CD4-positive, alpha-beta T cell treated with Interleukin-10 for 1 hour (primary cell): ENCODE results near the gene ITSN1.

Experiments used
- DNase-seq: peaks from one replicate; pipeline ENCODE4 v3.0.0-alpha.2; 2020

ITSN1 gene

GRCh38 chr21:33817138-33817537 is 174.8 kb downstream of the ITSN1 start:
- DNase-seq, result no peak

- DNase-seq, result no peak
These were observed 175.6 kb downstream of the ITSN1 start for GRCh38 chr21:33817663-33818451.

GRCh38 chr21:33820230-33820770 is 178.0 kb downstream of the ITSN1 start:
- DNase-seq, result no peak

GRCh38 chr21:33820798-33821197 is 178.5 kb downstream of the ITSN1 start:
- DNase-seq, result no peak

- DNase-seq, result no peak
These were observed 179.4 kb downstream of the ITSN1 start for GRCh38 chr21:33821503-33822322.

- no peak for DNase-seq
These were observed 182.0 kb downstream of the ITSN1 start for GRCh38 chr21:33824156-33824941.

GRCh38 chr21:33825419-33825818 is 183.1 kb downstream of the ITSN1 start:
- no peak for DNase-seq

DNA sequence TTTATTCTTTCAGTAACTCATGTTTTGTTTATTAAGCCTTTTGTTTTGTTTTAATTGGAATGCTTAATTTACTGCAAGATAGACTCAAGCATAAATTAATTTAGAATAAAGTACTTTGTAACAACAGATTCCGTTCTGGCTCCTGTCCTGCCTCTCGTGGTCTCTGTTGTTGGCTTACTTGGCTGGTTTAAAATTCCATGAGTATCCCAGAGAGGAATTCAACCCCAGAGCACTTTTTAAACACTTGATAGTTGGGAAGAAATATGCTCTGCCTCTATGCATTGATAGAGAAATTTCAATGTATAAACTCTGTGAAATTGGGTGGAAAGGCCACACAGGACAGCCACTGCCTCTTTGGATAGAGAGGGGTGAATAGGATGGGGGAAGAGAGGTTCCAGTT is 183.6 kb downstream of the ITSN1 start:
- no peak for DNase-seq

- DNase-seq, result no peak
These were observed 185.8 kb downstream of the ITSN1 start for GRCh38 chr21:33828083-33828482.

GRCh38 chr21:33828577-33828976 is 186.3 kb downstream of the ITSN1 start:
- DNase-seq, result no peak

DNA sequence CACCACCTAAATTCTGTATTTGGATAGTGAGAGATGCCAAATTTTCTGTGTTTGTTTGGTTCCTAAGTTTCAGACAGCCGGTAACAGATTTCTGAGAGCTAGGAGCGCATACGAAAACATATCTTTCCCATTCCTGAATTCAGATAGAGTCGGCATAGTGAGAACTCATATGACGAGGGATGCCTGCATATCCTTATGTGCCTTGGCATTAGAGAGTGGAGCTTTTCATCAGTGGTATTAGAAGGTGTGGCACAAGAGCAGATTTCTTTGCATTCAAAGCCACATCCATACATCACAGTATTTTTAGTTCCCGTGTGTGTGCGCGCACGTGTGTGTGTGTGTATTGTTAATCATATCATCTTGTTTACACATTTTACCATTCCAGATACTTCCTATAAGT is 187.5 kb downstream of the ITSN1 start:
- DNase-seq, result no peak

- no peak for DNase-seq
These were observed 189.8 kb downstream of the ITSN1 start for GRCh38 chr21:33831962-33832659.

GRCh38 chr21:33834801-33835500 is 192.7 kb downstream of the ITSN1 start:
- DNase-seq, result no peak

GRCh38 chr21:33835920-33836319 is 193.6 kb downstream of the ITSN1 start:
- no peak for DNase-seq

DNA sequence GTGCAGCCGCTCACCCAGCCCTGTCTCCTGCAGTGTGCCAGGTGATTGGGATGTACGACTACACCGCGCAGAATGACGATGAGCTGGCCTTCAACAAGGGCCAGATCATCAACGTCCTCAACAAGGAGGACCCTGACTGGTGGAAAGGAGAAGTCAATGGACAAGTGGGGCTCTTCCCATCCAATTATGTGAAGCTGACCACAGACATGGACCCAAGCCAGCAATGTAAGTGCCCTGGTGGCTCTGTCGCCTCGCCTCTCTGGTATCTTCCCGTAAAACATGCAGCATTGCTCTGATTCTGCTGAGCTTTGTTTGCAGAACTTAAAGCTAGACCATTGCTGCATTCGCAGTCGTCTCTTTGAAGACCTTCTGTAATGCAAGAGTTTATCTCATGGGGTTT is 194.1 kb downstream of the ITSN1 start:
- DNase-seq, result no peak

DNA sequence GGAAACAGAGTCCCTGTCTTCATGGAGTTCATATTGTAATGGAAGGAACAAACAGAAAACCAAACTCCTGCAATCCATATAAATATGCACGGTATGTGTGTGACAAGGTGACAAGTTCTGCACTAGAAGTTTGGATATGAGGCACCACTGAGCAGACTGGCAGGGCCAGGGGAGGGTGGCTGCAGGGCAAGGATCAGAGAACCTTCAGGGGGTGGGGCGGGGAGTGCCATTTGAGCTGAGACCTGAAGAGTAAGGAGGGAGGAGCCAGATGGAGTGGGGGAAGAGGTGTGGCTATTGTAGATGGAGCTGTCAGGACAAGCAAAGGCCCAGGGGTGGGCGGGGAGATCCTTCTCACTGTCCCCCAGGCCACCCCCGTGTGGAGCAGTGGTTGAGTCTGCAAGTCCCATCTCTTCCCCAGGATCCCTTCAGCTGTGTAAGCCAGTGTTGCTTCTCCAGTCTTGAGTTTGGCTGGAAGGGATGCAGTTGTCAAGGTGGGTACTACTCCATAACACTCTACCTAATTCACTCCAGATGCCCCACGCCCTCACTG is 196.9 kb downstream of the ITSN1 start:
- no peak for DNase-seq

GRCh38 chr21:33839806-33840205 is 197.5 kb downstream of the ITSN1 start:
- no peak for DNase-seq

GRCh38 chr21:33840771-33841170 is 198.5 kb downstream of the ITSN1 start:
- no peak for DNase-seq

GRCh38 chr21:33841561-33841960 is 199.3 kb downstream of the ITSN1 start:
- DNase-seq, result no peak

GRCh38 chr21:33843216-33843615 is 200.9 kb downstream of the ITSN1 start:
- no peak for DNase-seq

GRCh38 chr21:33844104-33844889 is 202.0 kb downstream of the ITSN1 start:
- DNase-seq, result no peak
